ENCODE measurements around the gene ZSCAN5C. TPM values are rescaled to one million over a fixed set of nuclear protein-coding genes. Genes with fewer than 3 reads are reported as not detected.
"Not testable (repeated sequence)": the region's sequence is repeated elsewhere in the genome, so short reads cannot be mapped to it uniquely, and the experiment has no call there.

ZSCAN5C gene
- total RNA-seq, 1 donor from 2014 or later: not detected

- intact Hi-C loops (cut with DNase I): no loop called here
- DNase-seq (ENCODE audit: low spot score) (no peak), ATAC-seq (no peak)
Observed at GRCh38 chr19:56177564-56178243, 24.4 kb upstream of the ZSCAN5C start.

DNA sequence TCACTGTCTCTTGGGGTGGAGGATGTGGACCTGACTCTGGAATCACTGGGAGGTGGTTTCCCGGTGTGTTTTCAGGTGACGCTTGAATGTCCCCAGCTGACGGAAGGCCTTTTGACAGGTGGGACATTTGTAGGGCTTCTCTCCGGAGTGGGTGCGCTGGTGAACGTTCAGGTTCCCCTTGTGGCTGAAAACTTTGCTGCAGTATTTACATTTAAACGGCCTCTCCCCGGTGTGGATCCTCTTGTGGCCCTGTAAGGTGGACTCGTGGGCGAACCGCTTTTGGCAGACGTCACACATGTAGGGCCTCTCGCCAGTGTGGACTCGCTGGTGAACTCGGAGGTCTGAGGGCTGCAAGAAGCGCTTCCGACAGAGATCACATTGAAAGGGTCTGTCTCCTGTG is 12.3 kb upstream of the ZSCAN5C start:
- no peak for ATAC-seq
- DNase-seq (ENCODE audit: low spot score): no peak
- intact Hi-C loops (cut with DNase I): loop anchor here (10.0 kb wide), 1 partner anchor 1525 kb away; no protein-coding TSS in a partner anchor

DNA sequence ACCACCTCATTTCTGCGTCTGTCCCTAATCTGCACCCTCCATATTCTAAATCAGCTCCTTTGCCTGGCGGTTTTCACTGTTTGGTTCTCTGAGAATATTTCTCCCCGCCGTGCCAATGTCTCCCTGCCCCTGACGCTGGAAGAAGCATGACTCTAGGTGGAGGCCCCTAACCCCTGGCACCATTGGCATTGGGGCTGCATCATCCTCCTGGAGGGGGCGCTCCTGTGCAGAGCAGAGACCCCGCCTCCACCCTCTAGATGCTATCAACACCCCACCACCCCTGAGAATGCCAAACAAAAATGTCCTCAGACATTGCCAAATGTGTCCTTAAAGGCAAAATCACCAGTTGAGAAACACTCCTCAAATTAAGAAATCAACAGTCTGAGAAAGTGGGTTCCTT is 11.0 kb upstream of the ZSCAN5C start:
- no peak for DNase-seq (ENCODE audit: low spot score)
- ATAC-seq: no peak
- intact Hi-C loops (cut with DNase I): loop anchor here (10.0 kb wide), 1 partner anchor 1524 kb away; no protein-coding TSS in a partner anchor

DNA sequence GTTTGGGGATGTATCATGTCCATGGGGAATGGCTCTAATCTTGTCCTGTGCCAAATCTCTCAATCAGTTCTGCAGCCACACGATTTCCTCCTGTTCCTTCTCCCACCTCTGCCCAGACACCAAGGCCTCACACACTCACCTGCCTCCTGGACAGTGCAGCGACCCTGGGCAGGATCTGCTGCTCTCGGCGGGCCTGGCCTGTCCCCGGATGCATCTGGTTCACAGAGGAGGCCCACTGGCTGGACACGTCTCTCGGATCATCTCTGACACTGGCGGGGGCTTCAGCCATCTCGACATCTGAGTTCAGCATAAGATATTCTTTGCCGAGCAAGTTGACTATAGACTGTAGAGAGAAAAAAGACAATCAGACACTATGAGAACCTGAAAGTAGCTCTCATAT is 10.4 kb upstream of the ZSCAN5C start:
- DNase-seq (ENCODE audit: low spot score) (no peak), ATAC-seq (no peak)
- intact Hi-C loops (cut with DNase I): loop anchor here (10.0 kb wide), 1 partner anchor 1523 kb away; no protein-coding TSS in a partner anchor

DNA sequence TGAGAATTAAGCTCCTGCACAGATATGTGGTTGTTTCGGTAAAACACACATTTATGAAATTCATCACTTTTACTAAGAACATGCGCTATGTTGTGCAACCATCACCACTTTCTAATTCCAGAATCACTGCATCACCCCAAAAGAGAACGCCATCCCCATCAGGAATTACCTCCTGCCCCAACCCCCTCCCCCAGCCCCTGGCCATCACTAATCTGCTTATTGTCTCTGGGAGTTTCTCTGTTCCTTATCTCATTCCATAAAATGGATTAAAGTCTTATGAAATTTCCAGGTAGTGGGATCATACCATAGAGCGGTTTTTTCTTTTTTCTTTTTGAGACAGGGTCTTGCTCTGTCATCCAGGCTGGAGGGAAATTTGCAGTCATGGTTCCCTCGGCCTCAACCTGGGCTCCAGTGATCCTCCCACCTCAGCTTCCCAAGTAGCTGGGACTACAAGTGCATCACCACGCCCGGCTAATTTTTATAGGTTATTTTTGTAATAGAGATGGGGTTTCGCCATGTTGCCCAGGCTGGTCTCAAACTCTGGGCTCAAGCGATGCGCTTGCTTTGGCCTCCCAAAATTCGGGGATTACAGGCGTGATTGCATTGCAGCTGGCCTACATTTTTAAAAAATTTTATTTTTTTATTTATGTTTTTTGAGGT is 8.0 kb upstream of the ZSCAN5C start:
- intact Hi-C loops (cut with DNase I): loop anchor here (10.0 kb wide), 1 partner anchor 1521 kb away; no protein-coding TSS in a partner anchor
- DNase-seq (ENCODE audit: low spot score) (no peak), ATAC-seq (no peak)

GRCh38 chr19:56197646-56198045 is 4.4 kb upstream of the ZSCAN5C start, which contains the start of gene ZSCAN5B:
TSS of gene ZSCAN5B (minus strand) at chr19:56197783. CDS start at chr19:56193052, 4,731 bp downstream.
- intact Hi-C loops (cut with DNase I): loop anchor here (10.0 kb wide), 1 partner anchor 1517 kb away; no protein-coding TSS in a partner anchor
- ATAC-seq; DNase-seq (ENCODE audit: low spot score): not testable (repeated sequence)

DNA sequence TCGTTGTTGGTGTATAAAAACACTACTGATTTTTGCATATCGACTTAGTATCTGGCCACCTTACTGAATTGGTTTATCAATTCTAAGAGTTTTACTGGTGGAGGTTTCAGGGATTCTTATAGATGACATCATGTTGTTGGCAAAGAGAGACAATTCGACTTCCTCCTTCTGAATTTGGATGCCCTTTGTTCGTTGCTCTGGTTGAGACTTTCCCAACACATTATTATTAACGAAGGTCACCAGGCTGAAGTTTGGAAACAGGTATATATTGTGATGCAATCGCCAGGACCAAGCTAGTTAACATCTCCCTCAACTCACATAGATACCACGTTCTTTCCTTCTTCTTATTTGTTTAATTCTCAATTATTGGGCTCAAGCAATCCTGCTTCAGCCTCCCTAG is 2.4 kb upstream of the ZSCAN5C start:
- DNase-seq (ENCODE audit: low spot score) (no peak), ATAC-seq (no peak)
- intact Hi-C loops (cut with DNase I): loop anchor here (10.0 kb wide), 1 partner anchor 1515 kb away; no protein-coding TSS in a partner anchor

- ATAC-seq; DNase-seq (ENCODE audit: low spot score); intact Hi-C loops (cut with DNase I): not testable (repeated sequence)
Observed at GRCh38 chr19:56207581-56207980, 5.5 kb downstream of the ZSCAN5C start.

GRCh38 chr19:56209091-56209490 is 7.0 kb downstream of the ZSCAN5C start:
- no peak for DNase-seq (ENCODE audit: low spot score)
- no peak for ATAC-seq
- intact Hi-C loops (cut with DNase I): no loop called here

DNA sequence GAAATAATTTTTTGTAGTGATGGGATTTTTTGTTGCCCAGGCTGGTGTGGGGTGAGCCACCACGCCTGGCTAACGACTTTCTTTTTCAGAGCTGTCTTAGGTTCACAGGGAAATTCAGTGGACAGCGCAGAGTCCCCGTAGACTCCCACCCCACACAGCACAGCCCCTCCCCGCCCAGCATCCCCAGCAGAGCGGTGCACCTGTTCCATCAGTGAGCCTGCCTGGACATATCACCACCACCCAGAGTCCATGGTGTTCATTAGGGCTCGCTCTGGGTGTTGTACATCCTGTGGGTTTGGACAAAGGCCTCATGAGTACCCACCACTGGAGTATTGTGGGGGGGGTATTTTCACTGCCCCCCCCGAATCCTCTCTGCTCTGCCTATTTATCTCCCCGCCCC is 8.0 kb downstream of the ZSCAN5C start:
- intact Hi-C loops (cut with DNase I); ATAC-seq; DNase-seq (ENCODE audit: low spot score): not testable (repeated sequence)

DNA sequence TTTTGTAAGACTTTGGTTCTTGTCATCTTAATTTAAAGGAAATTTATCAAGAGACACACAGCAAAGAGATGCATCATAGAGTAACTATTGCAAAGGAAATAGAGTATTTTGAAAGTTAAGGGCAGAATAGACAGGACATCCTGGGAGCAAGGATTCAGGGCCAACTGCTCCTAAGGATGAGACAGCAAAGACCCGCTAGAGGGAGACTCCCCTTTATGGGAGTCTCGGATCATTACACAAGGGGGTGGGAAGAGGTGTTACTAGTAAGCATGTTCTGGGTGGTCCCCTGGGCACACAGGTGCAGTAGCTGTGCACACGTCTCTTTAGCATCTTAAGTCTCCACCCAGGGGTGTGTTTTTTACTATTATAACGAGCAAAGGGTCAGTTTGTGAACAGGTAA is 9.6 kb downstream of the ZSCAN5C start:
- DNase-seq (ENCODE audit: low spot score) (no peak), ATAC-seq (no peak)
- intact Hi-C loops (cut with DNase I): no loop called here

DNA sequence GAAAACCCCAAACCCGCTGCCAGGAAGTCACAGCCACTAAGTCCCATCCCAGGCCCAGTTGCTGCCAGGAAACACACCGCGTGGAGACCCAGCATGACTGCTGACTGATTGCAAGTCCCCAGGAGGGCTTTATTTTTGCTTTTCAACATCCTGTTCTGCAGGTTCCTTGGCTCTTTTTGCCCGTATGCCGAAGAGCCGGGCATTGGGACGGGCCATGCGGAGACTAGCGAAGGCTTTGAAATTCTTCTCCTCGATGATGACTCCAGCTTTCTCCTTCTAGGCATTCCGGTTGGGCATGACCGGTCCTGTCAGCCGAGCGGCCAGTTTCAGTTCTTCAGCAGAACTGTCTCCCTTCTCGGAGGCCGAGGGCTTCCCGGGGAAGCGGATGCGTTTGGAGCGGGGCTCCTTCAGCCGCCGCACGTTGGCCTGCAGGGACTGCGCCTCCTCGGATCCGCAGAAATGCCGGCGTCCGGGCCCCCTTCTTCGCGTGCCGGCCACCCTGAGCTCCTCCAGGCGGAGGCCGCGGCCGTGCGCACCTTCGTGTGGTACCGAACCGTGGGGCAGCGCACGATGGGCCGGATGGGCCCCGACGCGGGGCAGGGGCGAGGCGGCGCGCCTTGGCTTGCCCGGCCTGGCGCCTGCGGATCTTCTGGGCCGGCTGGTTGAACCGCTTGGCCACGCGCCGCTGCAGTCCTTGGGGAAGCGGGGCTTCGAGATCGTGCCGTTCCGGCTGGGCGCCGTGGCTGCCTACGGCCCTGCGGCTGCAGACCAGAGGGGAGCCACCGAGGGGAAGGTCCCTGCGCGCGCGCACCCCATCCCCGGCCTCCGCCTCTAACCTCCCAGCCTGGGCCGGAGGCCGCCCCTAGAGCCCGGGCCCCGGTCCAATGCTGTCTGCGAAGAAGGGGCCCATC is 15.2 kb downstream of the ZSCAN5C start:
- intact Hi-C loops (cut with DNase I): no loop called here
- DNase-seq (ENCODE audit: low spot score): peak; percentile 61
- ATAC-seq: no peak

- ATAC-seq (no peak), DNase-seq (ENCODE audit: low spot score) (no peak)
- intact Hi-C loops (cut with DNase I): no loop called here
Observed at GRCh38 chr19:56218961-56219360, 16.9 kb downstream of the ZSCAN5C start.

DNA sequence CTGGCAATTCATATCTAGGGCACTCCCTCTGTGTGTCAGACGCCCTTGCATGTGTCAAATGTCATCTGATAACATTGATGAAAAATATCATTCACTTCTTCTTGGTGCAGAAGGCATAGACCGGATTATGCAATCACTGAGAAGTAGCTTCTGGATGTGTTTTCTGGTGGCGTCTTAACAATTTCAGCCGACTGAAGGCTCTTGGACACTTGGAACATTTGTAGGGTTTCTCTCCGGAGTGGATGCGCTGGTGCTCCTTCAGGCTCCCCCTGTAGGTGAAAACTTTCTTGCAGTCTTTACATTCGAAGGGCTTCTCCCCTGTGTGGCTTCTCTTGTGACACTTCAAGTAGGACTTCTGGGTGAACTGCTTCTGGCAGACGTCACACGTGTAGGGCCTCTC is 19.4 kb downstream of the ZSCAN5C start:
- intact Hi-C loops (cut with DNase I); ATAC-seq; DNase-seq (ENCODE audit: low spot score): not testable (repeated sequence)

DNA sequence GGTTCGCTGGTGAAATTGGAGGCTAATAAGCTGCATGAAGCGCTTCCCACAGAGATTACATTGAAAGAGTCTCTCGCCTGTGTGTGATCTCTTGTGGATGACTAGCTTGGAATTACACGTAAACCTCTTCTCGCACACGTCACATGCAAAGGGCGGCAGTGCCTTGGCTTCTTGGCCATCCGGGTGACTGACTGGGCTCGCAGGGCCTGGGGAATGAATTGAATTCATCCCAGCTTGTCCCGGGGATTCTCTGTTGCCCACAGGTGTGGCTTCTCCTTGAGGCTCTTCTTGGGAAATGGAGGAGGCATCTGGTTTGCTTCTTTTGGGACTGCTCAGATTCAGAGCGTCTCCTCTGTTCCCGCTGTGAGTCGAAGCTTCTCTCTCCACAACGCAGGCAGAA is 19.8 kb downstream of the ZSCAN5C start:
- intact Hi-C loops (cut with DNase I): no loop called here
- ATAC-seq (no peak), DNase-seq (ENCODE audit: low spot score) (no peak)

- ATAC-seq (no peak), DNase-seq (ENCODE audit: low spot score) (no peak)
- intact Hi-C loops (cut with DNase I): no loop called here
Observed at GRCh38 chr19:56222901-56223300, 20.8 kb downstream of the ZSCAN5C start.

GRCh38 chr19:56223481-56223880 is 21.4 kb downstream of the ZSCAN5C start:
- ATAC-seq (no peak), DNase-seq (ENCODE audit: low spot score) (no peak)
- intact Hi-C loops (cut with DNase I): no loop called here

DNA sequence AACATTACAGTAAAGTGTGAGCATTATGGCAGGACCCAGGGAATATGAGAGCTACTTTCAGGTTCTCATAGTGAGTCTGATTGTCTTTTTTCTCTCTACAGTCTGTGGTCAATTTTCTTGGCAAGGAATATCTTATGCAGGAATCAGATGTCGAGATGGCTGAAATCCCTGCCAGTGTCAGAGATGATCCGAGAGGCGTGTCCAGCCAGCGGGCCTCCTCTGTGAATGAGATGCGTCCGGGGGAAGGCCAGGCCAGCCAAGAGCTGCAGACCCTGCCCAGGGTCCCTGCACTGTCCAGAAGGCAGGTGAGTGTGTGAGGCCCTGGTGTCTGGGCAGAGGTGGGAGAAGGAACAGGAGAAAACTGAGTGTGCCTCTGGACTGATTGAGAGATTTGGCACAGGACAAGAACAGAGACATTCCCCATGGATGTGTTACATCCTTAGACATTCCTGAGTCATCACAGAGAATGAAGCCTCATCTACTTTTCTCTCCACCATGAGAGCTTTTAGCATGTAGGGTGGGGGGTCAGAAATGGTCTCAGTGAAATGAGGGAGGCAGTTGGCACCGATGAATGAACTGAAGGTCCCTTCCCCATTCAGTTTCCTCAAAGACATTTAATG is 43.2 kb downstream of the ZSCAN5C start:
- intact Hi-C loops (cut with DNase I): loop anchor here (5.0 kb wide), 1 partner anchor 1633 kb away; no protein-coding TSS in a partner anchor
- ATAC-seq (no peak), DNase-seq (ENCODE audit: low spot score) (no peak)

GRCh38 chr19:56245764-56246163 is 43.7 kb downstream of the ZSCAN5C start:
- intact Hi-C loops (cut with DNase I): loop anchor here (5.0 kb wide), 1 partner anchor 1633 kb away; no protein-coding TSS in a partner anchor
- not testable (repeated sequence) for DNase-seq (ENCODE audit: low spot score); ATAC-seq

All from sciatic nerve (tissue), 2 donors.